Measurements from ENCODE around the gene HES5.
A peak's percentile ranks its signal among the peaks of the same experiment; 100 is the strongest.

The HES5 gene

DNA sequence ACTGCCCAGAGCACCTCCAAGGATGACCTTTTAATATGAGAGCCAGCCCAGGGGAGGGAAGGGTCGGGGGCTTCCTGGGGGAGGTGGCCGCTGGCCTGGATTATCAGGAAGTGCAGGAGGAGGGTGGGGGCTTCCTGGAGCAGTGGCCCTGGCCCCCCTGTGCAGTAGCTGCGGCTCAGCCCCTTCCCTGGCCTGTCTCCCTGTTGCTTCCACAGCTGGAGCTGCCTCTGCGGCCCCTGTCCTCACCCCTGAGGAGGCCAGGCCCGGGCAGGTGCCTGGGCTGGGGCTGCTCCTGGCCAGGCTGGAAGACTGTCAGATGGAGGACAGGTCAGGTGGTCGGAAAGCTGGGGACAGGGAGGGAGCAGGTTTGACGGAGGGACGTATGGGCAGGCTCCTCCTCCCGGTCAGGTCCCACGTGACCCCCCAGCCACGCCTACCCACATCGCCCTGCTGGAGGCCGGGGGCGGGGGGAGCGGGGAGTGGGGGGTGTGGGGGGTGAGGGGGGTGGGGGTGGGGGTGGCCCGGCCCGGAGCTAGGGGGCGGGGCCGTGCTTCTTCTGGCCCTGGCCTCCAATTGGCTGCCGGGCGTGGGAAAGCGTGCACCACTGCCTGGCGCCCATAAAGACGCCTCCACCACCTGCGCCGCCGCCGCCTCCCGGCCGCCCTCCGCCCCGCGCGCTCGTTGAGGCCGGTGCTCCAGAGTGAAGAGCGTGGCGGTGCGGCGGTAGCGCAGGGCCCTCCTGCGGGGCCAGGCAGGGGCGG is 15.9 kb upstream of the HES5 start:
- POLR2A ChIA-PET: interaction anchor here (0.9 to 1.1 kb wide), 2 partner anchors 12 to 38 kb away, joined by 3 read pairs; no protein-coding TSS in a partner anchor
- CTCF ChIA-PET: interaction anchor here (1.1 to 8.6 kb wide), 5 partner anchors 10 to 128 kb away, joined by 4 to 138 read pairs (median 5); partner anchors contain the start of gene TNFRSF14
- DNase-seq (ENCODE audit: low read depth, low spot score): no peak
- TF ChIP-seq CTCF (IDR thresholded peaks at IDR 0.05; ENCODE audit: insufficient read depth, low read length, missing control alignments): no peak
- peak overlapping the region; percentile 57 for H3K4me3 ChIP-seq (ENCODE audit: low read depth, low read length)

GRCh38 chr1:2544875-2545640 is 15.0 kb upstream of the HES5 start:
- no peak for DNase-seq (ENCODE audit: low read depth, low spot score)
- CTCF ChIA-PET: interaction anchor here (1.1 to 8.6 kb wide), 7 partner anchors 11 to 350 kb away, joined by 3 to 138 read pairs (median 5); partner anchors contain the start of genes FAAP20, PEX10 and TNFRSF14
- POLR2A ChIA-PET: interaction anchor here (1.1 to 1.6 kb wide), 3 partner anchors 10 to 19 kb away, joined by 3 to 6 read pairs (median 4); partner anchors contain the start of gene PANK4
- H3K4me3 ChIP-seq (ENCODE audit: low read depth, low read length): no peak overlapping the region
- no peak for TF ChIP-seq CTCF (IDR thresholded peaks at IDR 0.05; ENCODE audit: insufficient read depth, low read length, missing control alignments)

GRCh38 chr1:2544093-2544874 is 14.2 kb upstream of the HES5 start:
- POLR2A ChIA-PET: interaction anchor here (1.2 to 1.6 kb wide), 3 partner anchors 9 to 18 kb away, joined by 4 to 6 read pairs (median 4); partner anchors contain the start of gene PANK4
- DNase-seq (ENCODE audit: low read depth, low spot score): no peak
- no peak overlapping the region for H3K4me3 ChIP-seq (ENCODE audit: low read depth, low read length)
- CTCF ChIA-PET: interaction anchor here (1.3 to 8.6 kb wide), 4 partner anchors 10 to 349 kb away, joined by 3 to 138 read pairs (median 10); partner anchors contain the start of genes FAAP20 and PEX10
- no peak for TF ChIP-seq CTCF (IDR thresholded peaks at IDR 0.05; ENCODE audit: insufficient read depth, low read length, missing control alignments)

GRCh38 chr1:2543543-2544092 is 13.6 kb upstream of the HES5 start:
- peak overlapping the region; percentile 18; the same call in 1 of the 2 replicates for H3K4me3 ChIP-seq (ENCODE audit: low read depth, low read length)
- no peak for DNase-seq (ENCODE audit: low read depth, low spot score)
- no peak for TF ChIP-seq CTCF (IDR thresholded peaks at IDR 0.05; ENCODE audit: insufficient read depth, low read length, missing control alignments)
- POLR2A ChIA-PET: interaction anchor here (1.2 to 1.6 kb wide), 3 partner anchors 9 to 17 kb away, joined by 4 to 6 read pairs (median 4); partner anchors contain the start of gene PANK4
- CTCF ChIA-PET: interaction anchor here (1.3 to 8.6 kb wide), 4 partner anchors 9 to 348 kb away, joined by 3 to 138 read pairs (median 10); partner anchors contain the start of genes FAAP20 and PEX10

GRCh38 chr1:2542246-2542915 is 12.3 kb upstream of the HES5 start:
- CTCF ChIA-PET: interaction anchor here (2.5 to 8.6 kb wide), 2 partner anchors 8 to 124 kb away, joined by 15 to 138 read pairs; no protein-coding TSS in a partner anchor
- no peak for TF ChIP-seq CTCF (IDR thresholded peaks at IDR 0.05; ENCODE audit: insufficient read depth, low read length, missing control alignments)
- no peak overlapping the region for H3K4me3 ChIP-seq (ENCODE audit: low read depth, low read length)
- DNase-seq (ENCODE audit: low read depth, low spot score): no peak
- POLR2A ChIA-PET: no interaction called here

Data from AG04449 (cell line).